Chondrocyte (in vitro differentiated cells): Measurements from ENCODE around the gene CDIPT. TPM values are rescaled to one million over a fixed set of nuclear protein-coding genes. Genes with fewer than 3 reads are reported as not detected.
A peak's percentile ranks its signal among the peaks of the same experiment; 100 is the strongest.
"Not testable (repeated sequence)": the region's sequence is repeated elsewhere in the genome, so short reads cannot be mapped to it uniquely, and the experiment has no call there.

Experiments used
- DNase-seq: peaks from one replicate; pipeline ENCODE4 v3.0.0; 2021; ENCODE audit warnings: mixed read lengths, low spot score
- H3K27ac Mint-ChIP-seq: one replicate; pipeline ENCODE4 v1.8.0; 2021; ENCODE audit warnings: mild to moderate bottlenecking, moderate library complexity, mixed read lengths; ENCODE audit not compliant: unreplicated experiment
- H3K27me3 Mint-ChIP-seq: 2 replicates; pipeline ENCODE4 v1.8.0; 2021; ENCODE audit warnings: low read depth, mixed read lengths
- H3K36me3 Mint-ChIP-seq: 2 replicates; pipeline ENCODE4 v1.8.0; 2021; ENCODE audit warnings: low read depth, mixed read lengths
- H3K4me1 Mint-ChIP-seq: 2 replicates; pipeline ENCODE4 v1.8.0; 2021; ENCODE audit warnings: low read depth, mild to moderate bottlenecking, mixed read lengths
- H3K4me3 Mint-ChIP-seq: one replicate; pipeline ENCODE4 v1.8.0; 2021; ENCODE audit warnings: mild to moderate bottlenecking, moderate library complexity, mixed read lengths; ENCODE audit not compliant: unreplicated experiment
- H3K9me3 Mint-ChIP-seq: 2 replicates; pipeline ENCODE4 v1.8.0; 2021; ENCODE audit warnings: low read depth, mixed read lengths
- CTCF ChIP-seq: fragments of 200-600 bp; sonication (generic); IDR thresholded peaks from 2 replicates; pipeline ENCODE4 v1.5.0; 2021; ENCODE audit warnings: antibody characterized with exemption, mild to moderate bottlenecking, moderate library complexity
- long read RNA-seq: library from polyadenylated mRNA; stranded (forward); transcript quantifications from one replicate; pipeline ENCODE4 v2.0.0, GENCODE V29; 2021
- total RNA-seq: library from RNA; stranded (reverse); gene quantifications from 3 replicates; pipeline ENCODE4 v1.2.1, GENCODE V29; 2021

The CDIPT gene
- 73.5 to 79.7 TPM (median 78.3 TPM) in 3 replicates for total RNA-seq
- long read RNA-seq, transcript CDIPT-201 (6 exons, 2,353 nt) = major isoform, 96 of 127 reads
- long read RNA-seq, transcript CDIPT-207 (5 exons, 1,671 nt) = minor isoform, 5 of 127 reads
- long read RNA-seq, partial matches to known transcripts = 19 of 127 reads
- long read RNA-seq, other reads (novel, unspliced or antisense) = 1 of 127 reads

DNA sequence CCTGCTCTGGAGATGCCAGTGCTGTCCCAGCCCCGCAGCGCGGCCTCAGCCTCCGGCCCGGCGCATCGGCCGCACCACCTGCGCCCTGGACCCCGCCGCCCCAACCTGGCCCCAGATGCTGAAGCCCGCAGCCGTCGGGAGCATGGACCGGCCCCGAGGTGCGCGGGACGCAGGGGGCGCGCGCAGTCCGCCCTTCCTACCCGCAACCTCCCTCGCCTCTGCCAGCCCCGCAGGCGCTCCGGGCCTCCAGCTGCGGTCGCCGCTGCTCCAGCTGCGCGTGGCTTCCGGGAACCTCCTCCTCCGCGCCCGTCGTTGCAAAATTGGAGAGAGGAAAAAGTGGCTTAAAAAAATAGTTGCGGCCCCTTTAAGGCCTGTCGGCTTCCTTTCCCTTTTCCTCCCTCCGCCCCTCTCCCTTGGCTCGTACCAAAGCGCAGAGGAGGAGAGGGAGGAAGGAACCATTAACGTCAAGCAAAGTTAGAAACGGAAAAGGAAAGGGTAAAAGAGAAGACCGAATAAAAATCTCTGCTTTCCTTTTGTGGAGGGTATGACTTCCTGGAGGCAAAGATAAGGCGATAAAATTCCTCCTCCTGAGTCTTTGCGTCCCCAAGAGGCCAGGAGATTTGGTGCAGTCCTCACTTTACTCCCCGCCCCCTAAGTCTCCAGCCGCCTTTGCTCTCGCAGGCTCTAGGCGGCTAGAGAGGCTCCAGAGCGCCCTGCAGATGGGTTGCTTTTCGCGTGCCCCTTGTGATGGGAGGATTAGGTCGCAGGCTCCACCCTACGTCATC is at the start of gene CDIPT:
CDIPT (minus strand) TSS at position 343 of the 785 bp plus-strand sequence. CDS start 369 bp downstream, outside the sequence.
- no peaks in the 10 kb centered on the region for H3K9me3 Mint-ChIP-seq
- H3K27ac Mint-ChIP-seq = peak within 1 kb of the TSS; percentile 99
- peaks cover 13% of the 10 kb centered on the region for H3K36me3 Mint-ChIP-seq
- peaks cover 22% of the 10 kb centered on the region for H3K4me1 Mint-ChIP-seq
- H3K27me3 Mint-ChIP-seq = no peaks in the 10 kb centered on the region
- peak; percentile 78 for TF ChIP-seq CTCF
- peak within 1 kb of the TSS; percentile 99 for H3K4me3 Mint-ChIP-seq
- DNase-seq = no peak

DNA sequence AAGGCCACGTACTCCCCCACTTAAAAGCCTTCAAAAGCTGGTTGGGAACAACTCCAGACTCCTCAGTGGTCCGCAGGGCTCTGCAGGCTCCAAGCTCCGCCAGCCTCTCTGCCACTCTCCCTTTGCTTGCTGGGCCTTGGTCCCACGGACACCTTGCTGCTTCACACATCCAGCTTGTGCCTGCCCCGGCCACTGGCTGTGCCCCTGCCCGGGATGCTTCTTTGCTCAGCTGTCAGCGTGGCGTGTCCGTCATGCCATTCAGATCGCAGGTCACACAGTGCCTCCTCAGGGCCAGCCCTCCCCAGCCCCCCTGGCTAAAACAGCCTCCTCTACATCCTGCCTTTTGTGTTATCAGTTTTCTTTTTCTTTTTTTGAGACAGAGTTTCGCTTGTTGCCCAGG is 49.1 kb upstream of the CDIPT start:
- no peaks in the 10 kb centered on the region for H3K4me1 Mint-ChIP-seq
- peaks cover 7% of the 10 kb centered on the region for H3K36me3 Mint-ChIP-seq
- DNase-seq = no peak
- no peak for TF ChIP-seq CTCF
- no peaks in the 10 kb centered on the region for H3K27me3 Mint-ChIP-seq
- no peak overlapping the region for H3K4me3 Mint-ChIP-seq
- H3K9me3 Mint-ChIP-seq = no peaks in the 10 kb centered on the region
- H3K27ac Mint-ChIP-seq = no peak overlapping the region

GRCh38 chr16:29911676-29912010 is 48.6 kb upstream of the CDIPT start:
- DNase-seq = no peak
- H3K4me3 Mint-ChIP-seq = no peak overlapping the region
- no peaks in the 10 kb centered on the region for H3K9me3 Mint-ChIP-seq
- peaks cover 6% of the 10 kb centered on the region for H3K36me3 Mint-ChIP-seq
- no peaks in the 10 kb centered on the region for H3K27me3 Mint-ChIP-seq
- H3K4me1 Mint-ChIP-seq = no peaks in the 10 kb centered on the region
- TF ChIP-seq CTCF = no peak
- H3K27ac Mint-ChIP-seq = no peak overlapping the region

- Mint-ChIP-seq H3K4me1 (no peaks in the 10 kb centered on the region), H3K9me3 (no peaks in the 10 kb centered on the region), H3K36me3 (peaks cover 6% of the 10 kb centered on the region), H3K4me3 (no peak overlapping the region), H3K27me3 (no peaks in the 10 kb centered on the region), H3K27ac (no peak overlapping the region)
- TF ChIP-seq CTCF = no peak
- no peak for DNase-seq
Measured at GRCh38 chr16:29910819-29911675, 48.0 kb upstream of the CDIPT start.

DNA sequence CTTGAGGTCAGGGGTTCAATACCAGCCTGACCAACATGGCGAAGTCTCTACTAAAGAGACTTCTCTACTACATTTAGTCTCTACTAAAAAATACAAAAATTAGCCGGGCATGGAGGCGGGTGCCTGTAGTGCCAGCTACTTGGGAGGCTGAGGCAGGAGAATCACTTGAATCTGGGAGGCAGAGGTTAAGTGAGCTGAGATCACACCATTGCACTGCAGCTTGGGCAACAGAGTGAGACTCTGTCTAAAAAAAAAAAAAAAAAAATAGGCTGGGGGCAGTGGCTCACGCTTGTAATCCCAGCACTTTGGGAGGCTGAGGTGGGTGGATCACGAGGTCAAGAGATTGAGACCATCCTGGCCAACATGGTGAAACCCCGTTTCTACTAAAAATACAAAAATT is 46.8 kb upstream of the CDIPT start:
- not testable (repeated sequence) for H3K27ac Mint-ChIP-seq, H3K4me3 Mint-ChIP-seq, DNase-seq, H3K9me3 Mint-ChIP-seq, H3K36me3 Mint-ChIP-seq, H3K27me3 Mint-ChIP-seq, H3K4me1 Mint-ChIP-seq
